A549 (cell line): Measurements from ENCODE around the gene LY86. TPM values are rescaled to one million over a fixed set of nuclear protein-coding genes. Genes with fewer than 3 reads are reported as not detected.

Experiments used
- ATAC-seq, 2 experiments: fragments of 200-7000 bp in 1 of 2; fragments of >200 bp in 1 of 2; cut with Nextera tagmentation in 1 of 2; cut with Tn5 transposase in 1 of 2; 3 replicates each; pipeline versions ENCODE4 v1.8.0 to v1.9.1; 2018 to 2020; ENCODE audit warnings: mild to moderate bottlenecking in 1 of 2, moderate library complexity in 1 of 2
- CTCF ChIA-PET: fragments of 300-600 bp; sonication (Branson Sonifier 250); formaldehyde crosslinking; extraction: SDS; loops from one replicate; lab custom pipeline; 2021; ENCODE audit warnings: antibody characterized with exemption, inconsistent platforms; lab: Yijun Ruan, JAX
- POLR2A ChIA-PET: fragments of 350-600 bp; formaldehyde crosslinking; extraction: SDS; loops from one replicate; lab custom pipeline; 2021; ENCODE audit warnings: antibody characterized with exemption, inconsistent platforms; lab: Yijun Ruan, JAX
- DNase-seq, 2 experiments: peaks; one replicate each; pipeline versions ENCODE4 v3.0.0 to v3.0.0-alpha.2; 2011 to 2016; ENCODE audit warnings: low read depth in 1 of 2, low spot score in 1 of 2
- FAIRE-seq: peaks from 2 replicates; lab custom pipeline; 2011; peaks lifted over from hg19 to GRCh38; lab: Jason Lieb, UNC
- H3K27ac ChIP-seq, 2 experiments: fragments of >200 bp; sonication (Bioruptor Twin); formaldehyde crosslinking; 3 replicates each; pipeline ENCODE4 v1.5.1; 2016 to 2017
- H3K4me1 ChIP-seq: fragments of >200 bp; sonication (Bioruptor Twin); formaldehyde crosslinking; 3 replicates; pipeline ENCODE4 v1.6.1; 2016
- H3K4me2 ChIP-seq: fragments of >200 bp; sonication (Bioruptor Twin); formaldehyde crosslinking; 3 replicates; pipeline ENCODE4 v1.6.1; 2016
- H3K4me3 ChIP-seq: fragments of >200 bp; sonication (Bioruptor Twin); formaldehyde crosslinking; 3 replicates; pipeline ENCODE4 v1.5.1; 2016
- H3K9me3 ChIP-seq: fragments of >200 bp; sonication (Bioruptor Twin); formaldehyde crosslinking; 3 replicates; pipeline ENCODE4 v1.6.1; 2016
- BHLHE40 ChIP-seq: IDR thresholded peaks from 2 replicates; pipeline ENCODE4 v1.6.1; 2012; ENCODE audit warnings: low read depth, low read length, inconsistent platforms
- CBX8 ChIP-seq: fragments of 200-600 bp; sonication (generic); IDR thresholded peaks from 2 replicates; pipeline ENCODE4 v1.6.1; 2016
- CEBPB ChIP-seq, 2 experiments: fragments of >200 bp in 1 of 2; sonication (Bioruptor Twin) in 1 of 2; formaldehyde crosslinking in 1 of 2; IDR thresholded peaks; 2 replicates each; pipeline ENCODE4 v1.6.1; 2012 to 2016
- EHF ChIP-seq: fragments of 250-450 bp; sonication (Bioruptor Pico); IDR thresholded peaks from 2 replicates; pipeline ENCODE4 v1.5.0; 2020; ENCODE audit warnings: mild to moderate bottlenecking
- EHMT2 ChIP-seq: fragments of 200-600 bp; sonication (generic); IDR thresholded peaks from 2 replicates; pipeline ENCODE4 v1.6.1; 2016; ENCODE audit warnings: antibody characterized with exemption, low read depth, mild to moderate bottlenecking, moderate library complexity
- ESRRA ChIP-seq: fragments of 150-350 bp; IDR thresholded peaks from 2 replicates; pipeline ENCODE4 v1.6.1; 2014; ENCODE audit warnings: mild to moderate bottlenecking, low read length, borderline replicate concordance
- GATA3 ChIP-seq: IDR thresholded peaks from 2 replicates; pipeline ENCODE4 v1.6.1; 2012; ENCODE audit warnings: borderline replicate concordance
- HOXA7 ChIP-seq: fragments of 250-450 bp; sonication (Bioruptor Pico); IDR thresholded peaks from 2 replicates; pipeline ENCODE4 v1.5.0; 2020; ENCODE audit warnings: mild to moderate bottlenecking, moderate library complexity
- MAZ ChIP-seq: fragments of 150-350 bp; IDR thresholded peaks from 2 replicates; pipeline ENCODE4 v1.6.1; 2014; ENCODE audit warnings: antibody characterized with exemption, low read depth, low read length, borderline replicate concordance
- NFE2L2 ChIP-seq: fragments of 150-350 bp; conservative IDR thresholded peaks from 2 replicates; pipeline ENCODE4 v1.6.1; 2014; ENCODE audit warnings: low read length
- POLR2AphosphoS2 ChIP-seq: conservative IDR thresholded peaks from 2 replicates; pipeline ENCODE4 v1.6.1; 2012; ENCODE audit warnings: low read length, improper control_type of control experiment, inconsistent platforms
- RARB ChIP-seq: fragments of 250-450 bp; sonication (Bioruptor Pico); IDR thresholded peaks from 2 replicates; pipeline ENCODE4 v1.8.0; 2021; ENCODE audit warnings: mild to moderate bottlenecking, moderate library complexity
- SREBF2 ChIP-seq: fragments of 450-650 bp; IDR thresholded peaks from 2 replicates; pipeline ENCODE4 v1.6.1; 2014; ENCODE audit warnings: mild to moderate bottlenecking, moderate library complexity
- WGBS: methylation state at CpG from one replicate; pipeline ENCODE4 v1.1.6; 2017; ENCODE audit errors: missing lambda C conversion rate; 5-methylcytosine and 5-hydroxymethylcytosine counted together
- polyA plus RNA-seq, 4 experiments: library from polyadenylated mRNA; depleted of rRNA in 3 of 4; stranded (reverse); fragments of >200 nt; fragmentation: RNase III in 1 of 4; extraction: RNeasy Plus Mini Kit Qiagen cat#74134 plus additional on column Dnase treatment in 1 of 4; gene quantifications; 2 replicates in 3 of 4; 3 replicates in 1 of 4; pipeline ENCODE4 v1.2.3, GENCODE V29; 2011 to 2017
- TF ChIP-seq, protein P1 (sequence below): IDR thresholded peaks from 2 replicates; pipeline ENCODE4 v1.6.1; 2012; ENCODE audit warnings: low read depth, borderline replicate concordance
- TF ChIP-seq, protein P2 (sequence below): fragments of >200 bp; sonication (Bioruptor Twin); formaldehyde crosslinking; IDR thresholded peaks from 3 replicates; pipeline ENCODE4 v1.6.1; 2016
- TF ChIP-seq, protein P3 (sequence below): fragments of 450-650 bp; IDR thresholded peaks from 2 replicates; pipeline ENCODE4 v1.6.1; 2014; ENCODE audit warnings: antibody characterized with exemption

The LY86 gene
- polyA plus RNA-seq, 2 of the 4 experiments (the other 2 are of a cell fraction): not detected

DNA sequence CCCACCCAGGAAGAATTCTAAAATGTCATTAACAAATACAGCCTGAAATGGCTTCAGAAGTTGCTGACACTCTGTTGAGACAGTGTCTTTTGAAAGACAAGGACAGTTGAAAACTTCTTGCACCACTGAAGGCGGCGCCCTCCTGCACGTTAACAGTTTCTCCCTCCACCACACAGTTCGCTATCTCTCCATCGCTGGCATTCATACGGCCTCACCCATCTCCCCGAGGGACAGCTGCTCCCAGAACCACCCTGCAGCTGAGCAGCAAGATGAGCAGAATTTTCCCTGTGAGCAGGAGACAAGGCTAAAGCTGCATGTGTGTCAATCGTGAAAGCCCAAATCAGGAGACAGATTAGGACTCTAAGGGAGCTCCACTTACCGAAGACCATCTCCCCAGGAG, 113.3 kb downstream of the LY86 start:
- ATAC-seq (no peak), FAIRE-seq (no peak), DNase-seq (no peak)
- no peak overlapping the region for H3K4me2 ChIP-seq
- ChIA-PET POLR2A (no interaction called here), CTCF (interaction anchor here (1.5 to 1.7 kb wide), 2 partner anchors 10 to 11 kb away, joined by 5 to 7 read pairs; no protein-coding TSS in a partner anchor)
- H3K9me3 ChIP-seq: no peaks in the 10 kb centered on the region
- TF ChIP-seq POLR2AphosphoS2: no peak
- TF ChIP-seq EHMT2: no peak
- TF ChIP-seq ESRRA: no peak
- TF ChIP-seq, protein P1, sequence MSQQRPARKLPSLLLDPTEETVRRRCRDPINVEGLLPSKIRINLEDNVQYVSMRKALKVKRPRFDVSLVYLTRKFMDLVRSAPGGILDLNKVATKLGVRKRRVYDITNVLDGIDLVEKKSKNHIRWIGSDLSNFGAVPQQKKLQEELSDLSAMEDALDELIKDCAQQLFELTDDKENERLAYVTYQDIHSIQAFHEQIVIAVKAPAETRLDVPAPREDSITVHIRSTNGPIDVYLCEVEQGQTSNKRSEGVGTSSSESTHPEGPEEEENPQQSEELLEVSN: no peak
- TF ChIP-seq RARB (CRISPR knock-in tag): no peak
- no peak for TF ChIP-seq HOXA7 (CRISPR knock-in tag)
- TF ChIP-seq NFE2L2: no peak
- H3K27ac ChIP-seq: no peak overlapping the region
- no peak overlapping the region for H3K4me3 ChIP-seq
- H3K4me1 ChIP-seq: peaks cover 13% of the 10 kb centered on the region
- WGBS: 64% methylated on average over 9 of the region's 9 CpGs

DNA sequence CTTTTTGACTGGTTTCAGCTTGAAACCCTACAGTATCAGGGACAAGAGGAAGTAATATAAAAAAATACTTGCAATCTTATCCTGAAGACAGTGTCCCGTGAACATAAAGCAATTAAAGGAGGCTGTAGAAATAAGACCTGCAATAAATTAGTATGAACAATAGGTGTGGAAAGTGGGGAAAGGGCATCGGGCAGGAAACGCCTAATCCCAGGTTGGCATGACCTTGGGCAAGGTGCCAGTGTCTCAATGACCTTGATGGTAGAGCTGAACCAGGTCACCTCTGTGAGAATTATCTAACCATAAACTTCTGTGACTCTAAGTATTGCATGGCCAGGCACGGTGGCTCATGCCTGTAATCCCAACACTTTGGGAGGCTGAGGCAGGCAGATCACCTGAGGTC, 115.2 kb downstream of the LY86 start:
- no peak overlapping the region for H3K4me2 ChIP-seq
- ATAC-seq: no peak
- FAIRE-seq: no peak
- POLR2A ChIA-PET: no interaction called here
- TF ChIP-seq EHF (CRISPR knock-in tag) (no peak), CEBPB (IDR thresholded peaks at IDR 0.05) (no peak), BHLHE40 (no peak), GATA3 (no peak), NFE2L2 (no peak), SREBF2 (no peak), MAZ (no peak), EHMT2 (no peak), CBX8 (no peak)
- TF ChIP-seq, protein P2, sequence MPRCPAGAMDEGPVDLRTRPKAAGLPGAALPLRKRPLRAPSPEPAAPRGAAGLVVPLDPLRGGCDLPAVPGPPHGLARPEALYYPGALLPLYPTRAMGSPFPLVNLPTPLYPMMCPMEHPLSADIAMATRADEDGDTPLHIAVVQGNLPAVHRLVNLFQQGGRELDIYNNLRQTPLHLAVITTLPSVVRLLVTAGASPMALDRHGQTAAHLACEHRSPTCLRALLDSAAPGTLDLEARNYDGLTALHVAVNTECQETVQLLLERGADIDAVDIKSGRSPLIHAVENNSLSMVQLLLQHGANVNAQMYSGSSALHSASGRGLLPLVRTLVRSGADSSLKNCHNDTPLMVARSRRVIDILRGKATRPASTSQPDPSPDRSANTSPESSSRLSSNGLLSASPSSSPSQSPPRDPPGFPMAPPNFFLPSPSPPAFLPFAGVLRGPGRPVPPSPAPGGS: no peak
- TF ChIP-seq, protein P3, sequence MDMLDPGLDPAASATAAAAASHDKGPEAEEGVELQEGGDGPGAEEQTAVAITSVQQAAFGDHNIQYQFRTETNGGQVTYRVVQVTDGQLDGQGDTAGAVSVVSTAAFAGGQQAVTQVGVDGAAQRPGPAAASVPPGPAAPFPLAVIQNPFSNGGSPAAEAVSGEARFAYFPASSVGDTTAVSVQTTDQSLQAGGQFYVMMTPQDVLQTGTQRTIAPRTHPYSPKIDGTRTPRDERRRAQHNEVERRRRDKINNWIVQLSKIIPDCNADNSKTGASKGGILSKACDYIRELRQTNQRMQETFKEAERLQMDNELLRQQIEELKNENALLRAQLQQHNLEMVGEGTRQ: no peak
- TF ChIP-seq, all 56 proteins: peak for 0
- no peak for DNase-seq
- Histone ChIP-seq H3K9me3 (no peaks in the 10 kb centered on the region), H3K4me3 (no peak overlapping the region), H3K27ac (no peak overlapping the region), H3K4me1 (peaks cover 13% of the 10 kb centered on the region)
- CTCF ChIA-PET: interaction anchor here (0.6 to 1.7 kb wide), 3 partner anchors 9 to 777 kb away, joined by 3 to 7 read pairs (median 3); no protein-coding TSS in a partner anchor
- WGBS: 77% methylated on average over 4 of the region's 4 CpGs
